HCT116 (cell line): Measurements from ENCODE around the gene PMEPA1. TPM values are rescaled to one million over a fixed set of nuclear protein-coding genes. Genes with fewer than 3 reads are reported as not detected.

Experiments used
- ATAC-seq: fragments of 200-7000 bp; cut with Tn5 transposase; 2 replicates; pipeline ENCODE4 v1.9.1; 2020; ENCODE audit warnings: mild to moderate bottlenecking, moderate library complexity
- BruUV-seq: library from RNA; stranded (reverse); fragments of 400-500 nt; replicated peaks from 2 replicates; lab custom pipeline; 2021; lab: Mats Ljungman, UMichigan
- CTCF ChIA-PET: fragments of 300-600 bp; sonication (Branson Sonifier 250); formaldehyde crosslinking; loops from one replicate; lab custom pipeline; 2021; ENCODE audit warnings: antibody characterized with exemption; lab: Charles Lee
- POLR2A ChIA-PET: fragments of 300-600, 350-600 bp; sonication (Branson Sonifier 250); formaldehyde crosslinking; loops from one replicate; lab custom pipeline; 2021; ENCODE audit warnings: antibody characterized with exemption; lab: Charles Lee
- RAD21 ChIA-PET, 2 experiments: fragments of 300-600 bp; sonication (Branson Sonifier 250); formaldehyde crosslinking; loops; one replicate each; lab custom pipeline; 2023; ENCODE audit warnings: low total read pairs in 2 of 2; ENCODE audit not compliant: uncharacterized antibody in 2 of 2, unreplicated experiment in 2 of 2, low non-redundant PET in 1 of 2; lab: Charles Lee
- DNase-seq: peaks from one replicate; pipeline ENCODE4 v3.0.0-alpha.2; 2010; ENCODE audit warnings: low read depth, low spot score
- H2AFZ ChIP-seq: fragments of 200-600 bp; shearing (Covaris generic), sonication (generic); 2 replicates; pipeline ENCODE4 v1.6.1; 2017; ENCODE audit warnings: low read depth, mixed run types, mixed read lengths, antibody characterized with exemption, low read length; ENCODE audit not compliant: poor library complexity, severe bottlenecking
- H3K27ac ChIP-seq: 2 replicates; pipeline ENCODE4 v1.5.1; 2012; ENCODE audit warnings: low read depth, low read length
- H3K27me3 ChIP-seq: fragments of 200-600 bp; sonication (generic); 2 replicates; pipeline ENCODE4 v1.6.1; 2016; ENCODE audit warnings: mixed run types, low read length, mixed read lengths; ENCODE audit not compliant: insufficient read depth
- H3K36me3 ChIP-seq, 2 experiments: fragments of 200-500 bp in 1 of 2; fragments of 200-600 bp in 1 of 2; sonication (Bioruptor generic) in 1 of 2; sonication (generic) in 1 of 2; 2 replicates each; pipeline versions ENCODE4 v1.5.1 to v1.6.1; 2014 to 2016; ENCODE audit warnings: low read length in 2 of 2, inconsistent platforms in 1 of 2, mixed read lengths in 1 of 2, mixed run types in 1 of 2; ENCODE audit not compliant: insufficient read depth in 2 of 2, control insufficient read depth in 1 of 2
- H3K4me1 ChIP-seq, 2 experiments: fragments of 200-600 bp in 1 of 2; sonication (generic) in 1 of 2; 2 replicates each; pipeline versions ENCODE4 v1.5.1 to v1.6.1; 2012 to 2017; ENCODE audit warnings: low read length in 2 of 2, inconsistent platforms in 1 of 2, mild to moderate bottlenecking in 1 of 2, mixed read lengths in 1 of 2, mixed run types in 1 of 2, moderate library complexity in 1 of 2; ENCODE audit not compliant: insufficient read depth in 2 of 2, control insufficient read depth in 1 of 2
- H3K4me2 ChIP-seq: fragments of 200-600 bp; sonication (generic); 2 replicates; pipeline ENCODE4 v1.6.1; 2017; ENCODE audit warnings: mixed run types, low read length, mixed read lengths
- H3K4me3 ChIP-seq, 2 experiments: fragments of 200-600 bp in 1 of 2; sonication (generic) in 1 of 2; replicated peaks in 1 of 2; 2 replicates each; pipeline ENCODE4 v1.5.1; 2011 to 2016; ENCODE audit warnings: low read length in 2 of 2, control low read depth in 1 of 2, low read depth in 1 of 2, mild to moderate bottlenecking in 1 of 2, mixed read lengths in 1 of 2, mixed run types in 1 of 2
- H3K79me2 ChIP-seq: fragments of 200-600 bp; sonication (generic); 2 replicates; pipeline ENCODE4 v1.6.1; 2017; ENCODE audit warnings: mild to moderate bottlenecking, mixed run types, low read length, moderate library complexity, mixed read lengths; ENCODE audit not compliant: insufficient read depth
- H3K9ac ChIP-seq: fragments of 200-600 bp; sonication (generic); 2 replicates; pipeline ENCODE4 v1.6.1; 2016; ENCODE audit warnings: low read length, mixed read lengths
- H3K9me2 ChIP-seq: fragments of 200-600 bp; sonication (generic), shearing (Covaris generic); 2 replicates; pipeline ENCODE4 v1.6.1; 2017; ENCODE audit warnings: mixed run types, mild to moderate bottlenecking, moderate library complexity; ENCODE audit not compliant: insufficient read depth
- H3K9me3 ChIP-seq, 2 experiments: fragments of 200-500 bp in 1 of 2; fragments of 200-600 bp in 1 of 2; sonication (Bioruptor generic) in 1 of 2; sonication (generic) in 1 of 2; 2 replicates each; pipeline ENCODE4 v1.6.1; 2014 to 2017; ENCODE audit warnings: low read length in 2 of 2, mixed read lengths in 2 of 2, inconsistent platforms in 1 of 2, low read depth in 1 of 2, mild to moderate bottlenecking in 1 of 2, mixed run types in 1 of 2, moderate library complexity in 1 of 2; ENCODE audit not compliant: control insufficient read depth in 1 of 2, insufficient read depth in 1 of 2
- H4K20me1 ChIP-seq: fragments of 200-600 bp; sonication (generic), shearing (Covaris generic); 2 replicates; pipeline ENCODE4 v1.6.1; 2017; ENCODE audit warnings: mixed run types, mild to moderate bottlenecking, moderate library complexity; ENCODE audit not compliant: insufficient read depth
- CBX3 ChIP-seq: IDR thresholded peaks from 2 replicates; pipeline ENCODE4 v1.6.1; 2012; ENCODE audit warnings: low read depth
- ELF1 ChIP-seq: IDR thresholded peaks from 2 replicates; pipeline ENCODE4 v1.6.1; 2012; ENCODE audit warnings: low read depth, borderline replicate concordance
- EZH2 ChIP-seq: fragments of 200-600 bp; sonication (generic); IDR thresholded peaks from 2 replicates; pipeline ENCODE4 v1.6.1; 2017; ENCODE audit warnings: antibody characterized with exemption, mixed run types
- JUND ChIP-seq: IDR thresholded peaks from 2 replicates; pipeline ENCODE4 v1.6.1; 2012
- RAD21 ChIP-seq: IDR thresholded peaks from 2 replicates; pipeline ENCODE4 v1.6.1; 2012; ENCODE audit warnings: low read depth, mild to moderate bottlenecking
- SIN3A ChIP-seq: IDR thresholded peaks from 2 replicates; pipeline ENCODE4 v1.6.1; 2012; ENCODE audit warnings: low read depth
- SP1 ChIP-seq: IDR thresholded peaks from 2 replicates; pipeline ENCODE4 v1.6.1; 2012; ENCODE audit warnings: low read depth
- SRF ChIP-seq: IDR thresholded peaks from 2 replicates; pipeline ENCODE4 v1.6.1; 2012; ENCODE audit warnings: low read depth
- TCF7L2 ChIP-seq: IDR thresholded peaks from 2 replicates; pipeline ENCODE4 v1.7.0; 2011; ENCODE audit warnings: borderline replicate concordance, inconsistent platforms; ENCODE audit not compliant: insufficient read depth, insufficient read length; ENCODE audit errors: extremely low read depth
- YY1 ChIP-seq: IDR thresholded peaks from 2 replicates; pipeline ENCODE4 v1.6.1; 2011; ENCODE audit warnings: low read length, low read depth, moderate library complexity, mild to moderate bottlenecking; ENCODE audit not compliant: insufficient replicate concordance; ENCODE audit errors: extremely low read depth
- ZNF274 ChIP-seq: fragments of 200-500 bp; sonication (Bioruptor generic); IDR thresholded peaks from 2 replicates; pipeline ENCODE4 v1.6.1; 2014; ENCODE audit warnings: mild to moderate bottlenecking, low read depth, low read length, inconsistent platforms
- intact Hi-C: fragments of 100-400 bp; cut with micrococcal nuclease; formaldehyde crosslinking; loops from 2 replicates; pipeline ENCODE4 v1.10.0; 2022
- total RNA-seq: library from RNA; stranded (reverse); gene quantifications from one replicate; pipeline ENCODE4 v1.2.1, GENCODE V29; 2021; ENCODE audit not compliant: unreplicated experiment
- TF ChIP-seq, protein P1 (sequence below): IDR thresholded peaks from 2 replicates; pipeline ENCODE4 v1.6.1; 2012; ENCODE audit warnings: low read depth

The PMEPA1 gene
- total RNA-seq, 1 experiment from 2014 or later: 0.64 TPM

DNA sequence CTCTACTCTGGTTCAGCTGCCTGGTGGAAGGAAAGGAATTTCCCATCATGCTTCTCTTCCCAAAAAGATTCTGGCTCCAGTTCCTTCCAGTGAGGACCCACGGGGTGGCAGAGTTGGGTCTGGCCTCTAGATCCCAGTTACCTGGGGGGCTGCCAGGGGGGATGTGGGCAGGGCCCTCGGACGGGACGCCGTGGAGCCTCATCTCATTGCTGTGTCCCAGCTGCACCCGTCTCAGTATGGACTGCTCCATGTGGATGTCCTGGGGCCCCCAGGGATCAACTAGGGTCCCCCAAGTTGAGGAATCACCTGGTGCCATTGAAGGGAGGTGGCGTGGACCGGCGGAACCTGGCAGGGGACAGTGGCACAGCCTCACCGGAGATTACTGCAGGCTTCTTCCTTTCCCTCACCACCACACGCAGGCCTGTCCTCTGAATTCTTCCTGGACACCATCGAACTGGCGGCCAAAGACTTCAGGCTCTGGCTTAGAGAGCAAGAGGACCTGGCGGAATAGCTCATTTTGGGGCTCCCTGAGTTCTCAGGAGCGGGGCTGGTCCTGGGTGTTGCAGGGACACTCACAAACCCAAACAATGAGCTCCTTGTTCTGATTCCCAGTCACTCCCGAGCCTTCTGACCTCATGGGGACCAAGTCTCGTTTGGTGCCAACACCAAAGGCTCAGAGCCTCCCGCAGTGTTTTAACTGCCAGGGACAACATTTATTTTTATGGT lies 98.1 kb downstream of the PMEPA1 start:
- Histone ChIP-seq H3K4me2 (no peak overlapping the region), H3K79me2 (no peaks in the 10 kb centered on the region), H3K9ac (no peak overlapping the region), H2AFZ (no peak overlapping the region), H3K9me2 (no peaks in the 10 kb centered on the region), H3K27me3 (peaks cover 11% of the 10 kb centered on the region; the same call in 1 of the 2 replicates), H4K20me1 (no peaks in the 10 kb centered on the region), H3K4me1 (no peaks in the 10 kb centered on the region), H3K36me3 (no peaks in the 10 kb centered on the region), H3K4me3 (no peak overlapping the region), H3K9me3 (no peaks in the 10 kb centered on the region), H3K27ac (no peak overlapping the region)
- ChIA-PET CTCF (interaction anchor here (0.7 kb wide), 1 partner anchor 10 kb away, joined by 3 read pairs; no protein-coding TSS in a partner anchor), POLR2A (no interaction called here), RAD21 (interaction anchor here in 1 of 2 experiments (0.7 kb wide), 1 partner anchor 598 kb away, joined by 7 read pairs; no protein-coding TSS in a partner anchor)
- no peak for TF ChIP-seq SRF
- no peak for TF ChIP-seq EZH2
- no peak for TF ChIP-seq CBX3
- no peak for TF ChIP-seq YY1
- TF ChIP-seq TCF7L2: no peak
- no peak for TF ChIP-seq ZNF274
- TF ChIP-seq RAD21: no peak
- TF ChIP-seq ELF1: no peak
- no peak for TF ChIP-seq SIN3A
- TF ChIP-seq SP1: no peak
- TF ChIP-seq, protein P1, sequence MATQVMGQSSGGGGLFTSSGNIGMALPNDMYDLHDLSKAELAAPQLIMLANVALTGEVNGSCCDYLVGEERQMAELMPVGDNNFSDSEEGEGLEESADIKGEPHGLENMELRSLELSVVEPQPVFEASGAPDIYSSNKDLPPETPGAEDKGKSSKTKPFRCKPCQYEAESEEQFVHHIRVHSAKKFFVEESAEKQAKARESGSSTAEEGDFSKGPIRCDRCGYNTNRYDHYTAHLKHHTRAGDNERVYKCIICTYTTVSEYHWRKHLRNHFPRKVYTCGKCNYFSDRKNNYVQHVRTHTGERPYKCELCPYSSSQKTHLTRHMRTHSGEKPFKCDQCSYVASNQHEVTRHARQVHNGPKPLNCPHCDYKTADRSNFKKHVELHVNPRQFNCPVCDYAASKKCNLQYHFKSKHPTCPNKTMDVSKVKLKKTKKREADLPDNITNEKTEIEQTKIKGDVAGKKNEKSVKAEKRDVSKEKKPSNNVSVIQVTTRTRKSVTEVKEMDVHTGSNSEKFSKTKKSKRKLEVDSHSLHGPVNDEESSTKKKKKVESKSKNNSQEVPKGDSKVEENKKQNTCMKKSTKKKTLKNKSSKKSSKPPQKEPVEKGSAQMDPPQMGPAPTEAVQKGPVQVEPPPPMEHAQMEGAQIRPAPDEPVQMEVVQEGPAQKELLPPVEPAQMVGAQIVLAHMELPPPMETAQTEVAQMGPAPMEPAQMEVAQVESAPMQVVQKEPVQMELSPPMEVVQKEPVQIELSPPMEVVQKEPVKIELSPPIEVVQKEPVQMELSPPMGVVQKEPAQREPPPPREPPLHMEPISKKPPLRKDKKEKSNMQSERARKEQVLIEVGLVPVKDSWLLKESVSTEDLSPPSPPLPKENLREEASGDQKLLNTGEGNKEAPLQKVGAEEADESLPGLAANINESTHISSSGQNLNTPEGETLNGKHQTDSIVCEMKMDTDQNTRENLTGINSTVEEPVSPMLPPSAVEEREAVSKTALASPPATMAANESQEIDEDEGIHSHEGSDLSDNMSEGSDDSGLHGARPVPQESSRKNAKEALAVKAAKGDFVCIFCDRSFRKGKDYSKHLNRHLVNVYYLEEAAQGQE: no peak
- TF ChIP-seq JUND: no peak
- ATAC-seq: no peak; the same call in 1 of the 2 replicates
- no peak for DNase-seq
- no TSS peak for BruUV-seq
- intact Hi-C loops: no loop called here
